Hindlimb muscle (tissue), 1 donor: ENCODE data around the gene NOCT. TPM values are rescaled to one million over a fixed set of nuclear protein-coding genes. Genes with fewer than 3 reads are reported as not detected.
"Not testable (repeated sequence)": the region's sequence is repeated elsewhere in the genome, so short reads cannot be mapped to it uniquely, and the experiment has no call there.

ENCODE experiments used
- DNase-seq: peaks from one replicate; pipeline ENCODE4 v3.0.0-alpha.2; 2013
- polyA plus RNA-seq: library from polyadenylated mRNA; unstranded; fragments of 120-200 nt; gene quantifications from one replicate; pipeline ENCODE4 v1.2.1, GENCODE V29; 2013; ENCODE audit not compliant: insufficient read length

NOCT gene
- polyA plus RNA-seq, 1 donor: 3.5 TPM

DNA sequence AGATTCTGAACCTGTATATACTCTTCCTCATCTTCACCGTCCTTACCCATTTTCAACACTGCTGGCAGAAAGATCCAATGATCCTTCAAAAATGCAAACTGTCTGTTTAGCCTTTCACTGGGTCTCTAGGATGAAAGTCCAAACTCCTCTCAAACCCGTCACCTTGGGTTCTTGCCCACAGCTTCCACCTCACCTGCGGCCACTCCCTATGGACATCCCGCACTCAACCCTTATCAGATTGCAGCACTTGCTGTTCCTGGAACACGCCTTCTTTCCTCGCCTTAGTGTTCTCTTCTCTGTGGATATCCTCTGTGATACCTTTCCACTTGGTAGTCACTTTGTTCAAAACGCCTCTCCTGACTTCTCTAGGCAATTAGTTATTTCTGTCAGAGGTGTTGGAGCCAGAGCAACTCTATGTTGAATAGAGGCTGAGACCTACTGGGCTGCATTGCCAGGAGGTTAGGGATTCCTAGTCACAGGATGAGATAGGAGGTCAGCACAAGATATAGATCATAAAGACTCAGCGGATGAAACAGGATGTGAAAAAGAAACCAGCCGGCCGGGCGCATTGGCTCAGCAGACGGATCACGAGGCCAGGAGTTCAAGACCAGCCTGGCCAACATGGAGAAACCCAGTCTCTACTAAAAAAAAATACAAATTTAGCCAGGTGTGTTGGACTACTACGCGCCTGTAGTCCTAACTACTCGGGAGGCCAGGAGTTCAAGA lies 4.2 kb upstream of the NOCT start:
- DNase-seq: no peak

- peak; percentile 50 for DNase-seq
Observed at GRCh38 chr4:139014371-139015268, 961 bp upstream of the NOCT start.

- peak; percentile 48 for DNase-seq
Observed at GRCh38 chr4:139015948-139016471, 429 bp downstream of the NOCT start.

DNA sequence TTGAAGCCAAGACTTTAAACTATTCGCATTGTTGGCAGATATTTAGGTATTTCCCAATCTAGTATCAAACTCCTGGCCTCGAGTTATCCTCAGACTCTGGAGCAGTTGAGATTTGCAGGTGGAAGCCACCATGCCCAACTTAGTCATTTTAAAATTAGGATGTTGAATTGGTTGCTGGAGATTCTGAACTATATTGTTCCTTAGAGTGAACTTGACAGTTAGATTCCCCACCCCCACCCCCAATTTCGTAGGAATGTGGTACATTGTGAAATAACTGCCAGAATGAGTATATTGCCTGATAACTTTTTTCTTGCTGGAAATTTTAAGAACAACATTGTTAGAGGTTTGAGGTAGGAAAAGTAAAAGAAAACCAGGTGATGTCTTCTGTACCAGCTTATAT lies 2.3 kb downstream of the NOCT start:
- DNase-seq: no peak

DNA sequence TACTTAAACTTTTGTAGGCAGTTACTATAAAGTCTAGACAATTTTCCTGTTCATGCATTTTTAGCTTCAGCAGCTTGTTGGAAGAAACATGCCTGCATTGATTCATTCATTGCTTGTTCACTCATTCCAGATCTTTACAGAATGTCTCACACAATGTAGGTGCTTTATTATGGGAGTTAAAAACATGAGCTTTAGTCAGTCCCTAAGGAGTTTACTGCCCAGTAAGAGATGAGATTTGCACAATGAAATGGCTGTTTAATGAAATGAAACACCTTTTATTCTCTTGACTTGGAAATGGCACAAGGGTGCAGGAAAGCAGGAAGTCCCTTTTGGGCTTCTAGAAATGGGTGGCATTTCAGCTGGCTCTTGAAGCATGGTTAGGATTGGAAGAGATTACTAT lies 2.9 kb downstream of the NOCT start:
- no peak for DNase-seq

DNA sequence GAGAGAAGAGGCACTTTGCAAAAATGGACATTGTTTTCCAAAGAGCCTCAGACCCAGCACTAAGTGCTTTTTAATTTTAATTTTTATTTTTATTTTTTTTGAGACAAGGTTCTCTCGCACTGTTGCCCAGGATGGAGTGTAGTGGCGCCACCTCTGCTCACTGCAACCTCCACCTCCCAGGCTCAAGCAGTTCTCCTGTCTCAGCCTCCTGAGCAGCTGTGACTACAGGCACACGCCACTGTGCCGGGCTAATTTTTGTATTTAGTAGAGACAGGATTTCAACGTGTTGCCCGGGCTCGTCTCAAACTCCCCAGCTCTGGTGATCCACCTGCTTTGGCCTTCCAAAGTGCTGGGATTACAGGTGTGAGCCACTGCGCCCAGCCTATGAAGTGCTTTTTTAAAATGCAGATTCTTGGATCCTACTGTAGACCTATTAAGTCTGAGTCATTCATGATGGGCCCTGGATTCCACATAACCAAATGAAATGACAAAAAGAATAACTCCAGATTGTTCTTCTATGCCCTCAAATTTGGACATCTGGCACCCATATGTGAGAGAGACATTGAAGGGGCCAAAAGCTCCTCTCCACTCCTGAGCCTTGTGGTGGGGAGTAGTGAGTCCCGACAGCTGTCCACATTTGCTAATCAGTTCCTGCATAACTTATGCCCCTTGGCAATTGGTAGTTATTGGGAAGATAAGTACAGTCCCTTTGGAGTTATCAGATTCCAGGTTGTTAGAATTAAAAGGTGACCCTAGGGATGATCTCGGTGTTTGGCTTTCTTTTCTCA lies 3.6 kb downstream of the NOCT start:
- no peak for DNase-seq

DNA sequence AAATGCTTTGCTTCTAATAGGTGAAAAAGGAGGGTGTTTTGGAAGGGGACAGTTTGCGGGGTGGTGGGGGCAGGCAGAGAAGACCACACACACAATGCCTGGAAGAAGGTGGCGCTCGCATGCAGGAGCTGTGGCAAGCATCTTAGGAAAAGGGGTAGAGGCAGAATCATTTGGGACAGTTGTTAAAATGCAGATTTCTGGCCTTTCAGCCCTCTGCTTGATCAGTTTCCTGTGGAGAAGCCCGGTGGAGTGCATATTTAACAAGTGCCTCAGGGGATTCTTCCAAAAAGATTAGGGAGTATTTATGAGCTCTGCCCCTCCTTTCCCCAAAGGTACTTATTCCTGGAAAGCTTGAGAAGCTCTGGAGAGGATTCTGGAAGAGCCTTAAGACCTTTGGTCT lies 4.8 kb downstream of the NOCT start:
- no peak for DNase-seq

DNA sequence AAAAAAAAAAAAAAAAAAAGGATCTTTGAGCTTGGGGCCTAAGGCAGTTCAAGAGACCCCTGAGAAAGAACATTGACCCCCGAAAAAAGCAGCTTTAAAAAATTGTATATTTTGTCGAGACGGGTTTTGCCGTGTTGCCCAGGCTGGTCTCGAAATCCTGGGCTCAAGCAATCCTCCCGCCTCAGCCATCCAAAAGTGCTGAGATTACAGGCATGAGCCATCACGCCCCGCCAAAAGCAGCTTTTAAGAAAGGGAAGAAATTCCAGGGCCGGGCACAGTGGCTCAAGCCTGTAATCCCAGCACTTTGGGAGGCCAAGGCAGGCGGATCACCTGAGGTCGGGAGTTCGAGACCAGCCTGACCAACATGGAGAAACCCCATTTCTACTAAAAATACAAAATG lies 5.5 kb downstream of the NOCT start:
- DNase-seq: not testable (repeated sequence)

DNA sequence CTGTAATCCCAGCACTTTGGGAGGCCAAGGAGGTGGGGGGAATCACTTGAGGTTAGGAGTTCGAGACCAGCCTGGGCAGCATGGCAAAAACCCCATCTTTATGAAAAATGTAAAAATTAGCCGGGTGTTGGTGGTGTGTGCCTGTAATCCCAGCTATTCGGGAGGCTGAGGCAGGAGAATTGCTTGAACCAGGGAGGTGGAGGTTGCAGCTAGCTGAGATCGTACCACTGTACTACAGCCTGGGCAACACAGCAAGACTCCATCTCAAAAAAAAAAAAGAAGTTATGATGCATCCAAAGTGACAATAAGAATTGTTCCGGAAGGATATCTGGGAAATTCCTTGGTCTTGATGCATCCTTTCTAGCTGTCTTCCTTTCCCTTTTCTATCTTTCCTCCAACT lies 7.3 kb downstream of the NOCT start:
- no peak for DNase-seq

DNA sequence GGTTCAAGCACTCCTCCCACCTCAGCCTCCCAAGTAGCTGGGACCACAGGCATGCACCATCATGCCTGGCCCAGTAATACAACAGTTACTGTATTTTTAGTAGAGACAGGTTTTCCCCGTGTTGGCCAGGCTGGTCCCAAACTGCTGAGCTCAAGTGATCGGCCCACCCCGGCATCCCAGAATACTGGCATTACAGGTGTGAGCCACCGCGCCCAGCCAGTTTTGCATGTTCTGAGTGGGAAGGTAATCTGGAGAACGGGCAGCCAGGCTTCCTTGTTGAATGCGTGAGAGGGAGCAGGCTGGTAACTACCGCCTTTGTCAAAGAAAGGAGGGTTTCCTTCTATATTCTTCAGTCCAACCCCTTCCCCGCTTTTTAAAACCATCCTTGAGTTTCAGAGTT lies 9.1 kb downstream of the NOCT start:
- DNase-seq: no peak

GRCh38 chr4:139025841-139026240 lies 10.3 kb downstream of the NOCT start:
- no peak for DNase-seq

DNA sequence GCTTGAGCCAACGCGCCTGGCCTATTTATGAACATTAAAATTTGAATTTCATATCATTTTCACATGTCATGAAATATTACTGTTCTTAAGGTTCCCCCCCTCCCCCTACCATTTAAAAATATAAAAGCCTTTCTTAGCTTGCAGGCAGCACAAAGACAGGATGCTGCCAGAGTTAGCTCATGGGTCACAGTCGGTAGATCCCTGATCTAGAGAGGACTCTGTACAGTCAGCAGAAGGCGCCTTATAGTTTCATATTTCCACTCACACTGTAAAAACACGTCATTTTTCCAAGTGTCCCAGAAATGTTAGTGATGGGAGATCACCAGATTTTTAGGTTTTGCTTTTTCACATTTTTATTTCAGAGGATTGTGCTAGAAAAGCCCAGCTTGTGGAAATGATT lies 12.2 kb downstream of the NOCT start:
- peak; percentile 12 for DNase-seq

GRCh38 chr4:139028191-139028661 lies 12.6 kb downstream of the NOCT start:
- DNase-seq: peak; percentile 19

- not testable (repeated sequence) for DNase-seq
Observed at GRCh38 chr4:139029866-139030363, 14.3 kb downstream of the NOCT start.

GRCh38 chr4:139030614-139031235 lies 15.1 kb downstream of the NOCT start:
- DNase-seq: peak; percentile 80

DNA sequence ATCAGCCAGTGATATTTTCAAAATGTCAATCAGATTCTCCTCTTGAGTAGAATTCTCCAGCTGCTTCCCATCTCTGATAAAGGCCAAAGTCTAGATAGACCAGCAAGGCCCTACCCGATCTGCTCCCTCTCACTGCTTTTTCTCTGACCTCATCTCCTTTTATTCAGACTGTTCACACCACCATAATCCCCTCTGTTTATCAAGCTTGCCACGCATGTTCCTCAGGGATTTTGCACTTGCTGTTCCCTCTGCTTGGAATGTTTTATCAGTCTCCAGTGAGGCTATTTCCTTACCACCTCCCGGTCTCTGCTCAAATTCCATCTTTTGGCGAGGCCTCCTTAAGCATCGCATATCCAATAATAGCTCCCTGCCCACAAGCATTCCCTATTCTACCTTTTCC lies 20.1 kb downstream of the NOCT start:
- no peak for DNase-seq

DNA sequence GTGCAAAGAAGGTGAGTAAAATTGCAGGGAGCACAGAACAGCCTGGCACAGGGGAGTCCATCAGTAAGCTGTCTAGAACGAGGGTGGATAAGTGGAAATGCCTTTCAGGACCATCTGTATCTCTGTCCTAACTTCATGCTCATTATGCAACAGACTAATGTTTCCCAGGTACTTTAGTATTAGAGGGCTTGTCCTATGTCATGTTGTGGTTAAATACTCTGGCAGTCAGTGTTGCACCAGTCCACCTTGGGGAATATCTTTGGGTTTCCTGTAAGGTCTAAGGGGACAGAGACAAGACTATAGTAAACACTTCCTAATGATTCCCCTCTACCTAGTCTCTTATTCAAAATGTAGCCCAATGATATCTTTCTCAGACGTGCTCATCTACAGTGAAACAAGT lies 21.3 kb downstream of the NOCT start:
- no peak for DNase-seq

DNA sequence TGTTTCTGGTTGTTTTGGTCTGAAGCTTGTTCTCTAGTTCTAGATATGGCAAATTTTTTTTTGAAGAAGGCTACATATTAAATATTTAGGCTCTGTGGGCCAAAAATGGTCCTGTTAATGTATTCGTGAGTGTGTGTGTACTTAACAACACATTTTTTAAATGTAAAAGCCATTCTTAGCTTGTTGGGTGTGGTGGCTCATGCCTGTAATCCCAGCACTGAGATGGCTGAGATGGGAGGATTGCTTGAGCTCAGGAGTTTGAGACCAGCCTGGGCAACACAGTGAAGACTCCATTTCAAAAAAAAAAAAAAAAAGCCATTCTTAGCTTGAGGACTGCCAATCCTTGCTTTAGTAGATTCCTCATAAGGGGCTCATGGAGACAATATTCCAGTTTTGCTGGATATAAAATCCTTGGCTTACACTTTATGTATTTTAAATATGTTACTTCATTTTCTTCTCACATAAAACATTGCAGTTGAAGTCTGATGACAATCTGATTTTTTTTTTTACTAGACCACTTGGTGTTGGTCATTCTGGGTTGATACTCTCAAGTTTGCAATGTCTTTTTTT lies 23.4 kb downstream of the NOCT start:
- no peak for DNase-seq

- DNase-seq: peak; percentile 58
Observed at GRCh38 chr4:139042981-139043460, 27.4 kb downstream of the NOCT start.

DNA sequence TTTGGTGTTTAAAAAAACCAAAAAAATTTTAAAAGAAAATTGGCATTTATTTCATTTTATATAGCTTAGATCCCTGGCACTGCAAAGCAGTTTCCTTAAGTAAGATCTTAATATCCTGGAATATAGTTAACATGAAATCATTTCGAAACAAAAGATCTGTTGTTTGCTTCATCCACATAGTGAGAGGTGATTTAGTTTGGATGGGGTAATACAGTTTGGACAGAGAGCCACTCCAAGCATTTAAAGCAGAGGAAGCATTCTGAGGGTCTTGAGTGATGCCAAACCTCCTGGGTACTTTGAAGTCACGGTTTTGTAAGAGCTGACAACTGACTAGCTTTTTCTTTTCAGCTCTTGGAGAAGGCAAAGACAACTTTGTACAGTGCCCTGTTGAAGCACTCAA lies 28.7 kb downstream of the NOCT start:
- DNase-seq: no peak

- DNase-seq: no peak
Observed at GRCh38 chr4:139048026-139048425, 32.4 kb downstream of the NOCT start.
